PC-9 (cell line): ENCODE measurements around the gene OR6C68. TPM values are rescaled to one million over a fixed set of nuclear protein-coding genes. Genes with fewer than 3 reads are reported as not detected.
"Not testable (repeated sequence)": the region's sequence is repeated elsewhere in the genome, so short reads cannot be mapped to it uniquely, and the experiment has no call there.

Experiments used
- BruUV-seq: library from RNA; stranded (reverse); fragments of 400-500 nt; replicated peaks from 2 replicates; lab custom pipeline; 2021; lab: Mats Ljungman, UMichigan
- CTCF ChIA-PET: fragments of 300-600 bp; sonication (Branson Sonifier 250); formaldehyde crosslinking; loops from one replicate; lab custom pipeline; 2022; ENCODE audit warnings: antibody characterized with exemption; lab: Charles Lee
- POLR2A ChIA-PET: fragments of 300-600 bp; sonication (Branson Sonifier 250); formaldehyde crosslinking; loops from one replicate; lab custom pipeline; 2022; ENCODE audit warnings: antibody characterized with exemption; ENCODE audit not compliant: unreplicated experiment; lab: Charles Lee
- DNase-seq, 2 experiments: peaks; one replicate each; pipeline versions ENCODE4 v3.0.0 to v3.0.0-alpha.2; 2015 to 2022; ENCODE audit warnings: mixed read lengths in 1 of 2
- H2AFZ ChIP-seq: fragments of 200-600 bp; sonication (generic); 2 replicates; pipeline ENCODE4 v1.8.1; 2017; ENCODE audit warnings: antibody characterized with exemption
- H3F3A ChIP-seq: fragments of 200-600 bp; sonication (generic); 2 replicates; pipeline ENCODE4 v1.8.1; 2017; ENCODE audit warnings: antibody characterized with exemption, mild to moderate bottlenecking, low read depth; ENCODE audit not compliant: insufficient read depth
- H3K27ac ChIP-seq: fragments of 200-600 bp; sonication (generic); 2 replicates; pipeline ENCODE4 v1.6.1; 2016; ENCODE audit warnings: mixed run types
- H3K27me3 ChIP-seq: fragments of 200-600 bp; sonication (generic); 2 replicates; pipeline ENCODE4 v1.6.1; 2016; ENCODE audit warnings: low read depth, mixed run types; ENCODE audit not compliant: insufficient read depth
- H3K36me3 ChIP-seq: fragments of 200-600 bp; sonication (generic); 2 replicates; pipeline ENCODE4 v1.6.1; 2016; ENCODE audit warnings: low read depth, mixed run types
- H3K4me1 ChIP-seq: fragments of 200-600 bp; sonication (generic); replicated peaks from 2 replicates; pipeline ENCODE4 v1.6.1; 2016; ENCODE audit warnings: mixed run types; ENCODE audit not compliant: insufficient read depth
- H3K4me2 ChIP-seq: fragments of 200-600 bp; sonication (generic); 2 replicates; pipeline ENCODE4 v1.6.1; 2017; ENCODE audit warnings: mixed run types
- H3K4me3 ChIP-seq: fragments of 200-600 bp; sonication (generic); 2 replicates; pipeline ENCODE4 v1.6.1; 2016; ENCODE audit warnings: mixed run types
- H3K79me2 ChIP-seq: fragments of 200-600 bp; sonication (generic); 2 replicates; pipeline ENCODE4 v1.6.1; 2017; ENCODE audit warnings: low read depth, mixed run types
- H3K9me2 ChIP-seq: fragments of 200-600 bp; sonication (generic); 2 replicates; pipeline ENCODE4 v1.8.1; 2017; ENCODE audit warnings: mild to moderate bottlenecking; ENCODE audit not compliant: insufficient read depth
- H3K9me3 ChIP-seq: fragments of 200-600 bp; sonication (generic); 2 replicates; pipeline ENCODE4 v1.8.1; 2016; ENCODE audit warnings: low read depth; ENCODE audit not compliant: insufficient read depth
- H4K20me1 ChIP-seq: fragments of 200-600 bp; sonication (generic); 2 replicates; pipeline ENCODE4 v1.8.1; 2017; ENCODE audit not compliant: insufficient read depth
- EZH2 ChIP-seq: fragments of 200-600 bp; sonication (generic); IDR thresholded peaks from 2 replicates; pipeline ENCODE4 v1.8.0; 2017; ENCODE audit warnings: antibody characterized with exemption, low read depth
- intact Hi-C: fragments of 100-400 bp; cut with micrococcal nuclease; formaldehyde crosslinking; loops from one replicate; pipeline ENCODE4 v1.10.0; 2022; ENCODE audit not compliant: unreplicated experiment
- total RNA-seq: library from RNA; stranded (reverse); gene quantifications from 2 replicates; pipeline ENCODE4 v1.2.3, GENCODE V29; 2021
- TF ChIP-seq, protein P1 (sequence below): fragments of 200-600 bp; sonication (generic); conservative IDR thresholded peaks from 2 replicates; pipeline ENCODE4 v1.6.1; 2017; ENCODE audit warnings: mixed run types, antibody characterized with exemption, mild to moderate bottlenecking, moderate library complexity

OR6C68 gene
- total RNA-seq, 1 experiment from 2014 or later = not detected

DNA sequence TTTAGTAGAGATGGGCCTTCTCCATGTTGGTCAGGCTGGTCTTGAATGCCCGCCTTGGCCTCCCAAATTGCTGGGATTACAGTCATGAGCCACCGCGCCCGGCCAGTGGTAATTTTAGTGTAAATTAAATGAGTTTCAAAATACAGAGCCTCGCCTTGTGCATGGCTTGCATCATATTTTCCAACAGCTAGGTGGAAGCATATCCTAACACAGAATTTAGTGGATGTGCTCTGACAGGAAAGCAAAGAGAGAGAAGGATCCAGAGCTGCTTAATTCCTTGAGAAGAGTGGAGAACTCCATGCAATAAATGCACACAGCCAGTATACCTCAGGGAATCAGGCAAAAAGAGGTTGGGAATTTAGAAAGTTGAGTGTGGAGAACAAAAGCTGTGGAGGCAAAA is 45.9 kb upstream of the OR6C68 start:
- intact Hi-C loops = no loop called here
- no TSS peak for BruUV-seq

DNA sequence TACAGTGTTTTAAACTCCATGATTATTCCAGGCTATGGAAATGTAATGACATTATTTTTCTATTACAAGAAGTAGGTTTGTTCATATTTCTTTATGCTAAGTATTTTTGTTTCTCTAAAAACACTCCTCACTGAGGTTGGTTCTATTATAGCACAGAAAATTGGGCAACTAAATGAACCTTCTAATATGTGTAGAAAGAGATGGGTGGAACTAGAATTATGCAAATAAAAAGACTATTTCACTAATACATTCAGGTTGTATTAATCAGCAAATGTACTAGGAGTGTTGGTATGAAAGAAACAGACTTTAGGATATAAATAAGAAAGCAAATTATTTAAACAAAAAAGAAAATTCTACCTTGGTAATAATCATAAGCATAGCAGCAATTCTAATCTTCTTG is 43.4 kb upstream of the OR6C68 start:
- Histone ChIP-seq H3K9me2 (no peaks in the 10 kb centered on the region), H3K27me3 (no peaks in the 10 kb centered on the region), H3F3A (no peaks in the 10 kb centered on the region), H2AFZ (no peak overlapping the region), H3K9me3 (no peaks in the 10 kb centered on the region; the same call in 1 of the 2 replicates), H3K27ac (no peak overlapping the region), H3K4me1 (no peaks in the 10 kb centered on the region), H3K79me2 (no peaks in the 10 kb centered on the region), H3K4me2 (no peak overlapping the region), H3K4me3 (no peak overlapping the region), H4K20me1 (no peaks in the 10 kb centered on the region), H3K36me3 (no peaks in the 10 kb centered on the region)
- intact Hi-C loops = no loop called here
- no TSS peak for BruUV-seq
- no peak for TF ChIP-seq EZH2
- TF ChIP-seq, protein P1, sequence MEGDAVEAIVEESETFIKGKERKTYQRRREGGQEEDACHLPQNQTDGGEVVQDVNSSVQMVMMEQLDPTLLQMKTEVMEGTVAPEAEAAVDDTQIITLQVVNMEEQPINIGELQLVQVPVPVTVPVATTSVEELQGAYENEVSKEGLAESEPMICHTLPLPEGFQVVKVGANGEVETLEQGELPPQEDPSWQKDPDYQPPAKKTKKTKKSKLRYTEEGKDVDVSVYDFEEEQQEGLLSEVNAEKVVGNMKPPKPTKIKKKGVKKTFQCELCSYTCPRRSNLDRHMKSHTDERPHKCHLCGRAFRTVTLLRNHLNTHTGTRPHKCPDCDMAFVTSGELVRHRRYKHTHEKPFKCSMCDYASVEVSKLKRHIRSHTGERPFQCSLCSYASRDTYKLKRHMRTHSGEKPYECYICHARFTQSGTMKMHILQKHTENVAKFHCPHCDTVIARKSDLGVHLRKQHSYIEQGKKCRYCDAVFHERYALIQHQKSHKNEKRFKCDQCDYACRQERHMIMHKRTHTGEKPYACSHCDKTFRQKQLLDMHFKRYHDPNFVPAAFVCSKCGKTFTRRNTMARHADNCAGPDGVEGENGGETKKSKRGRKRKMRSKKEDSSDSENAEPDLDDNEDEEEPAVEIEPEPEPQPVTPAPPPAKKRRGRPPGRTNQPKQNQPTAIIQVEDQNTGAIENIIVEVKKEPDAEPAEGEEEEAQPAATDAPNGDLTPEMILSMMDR = no peak
- no peak for DNase-seq
- POLR2A ChIA-PET = no interaction called here
- CTCF ChIA-PET = no interaction called here

More for the DNA sequence above, 45.9 kb upstream of the OR6C68 start:
- ChIA-PET POLR2A (no interaction called here), CTCF (no interaction called here)
- H3K4me2 ChIP-seq = no peak overlapping the region
- H3K9me2 ChIP-seq = no peaks in the 10 kb centered on the region
- H3F3A ChIP-seq = no peaks in the 10 kb centered on the region
- no peak overlapping the region for H3K27ac ChIP-seq
- no peaks in the 10 kb centered on the region for H3K79me2 ChIP-seq
- H3K4me1 ChIP-seq = no peaks in the 10 kb centered on the region
- no peak overlapping the region for H2AFZ ChIP-seq
- no peak for DNase-seq
- TF ChIP-seq, protein P1 = no peak
- TF ChIP-seq EZH2 = no peak
- H4K20me1 ChIP-seq = no peaks in the 10 kb centered on the region
- no peak overlapping the region for H3K4me3 ChIP-seq
- no peaks in the 10 kb centered on the region for H3K27me3 ChIP-seq
- H3K9me3 ChIP-seq = no peaks in the 10 kb centered on the region; the same call in 1 of the 2 replicates
- no peaks in the 10 kb centered on the region for H3K36me3 ChIP-seq

- H3K4me3 ChIP-seq, H3K36me3 ChIP-seq, H3K79me2 ChIP-seq, POLR2A ChIA-PET, H3F3A ChIP-seq, H4K20me1 ChIP-seq, DNase-seq, H3K9me3 ChIP-seq, H3K27me3 ChIP-seq, CTCF ChIA-PET, H3K27ac ChIP-seq, H3K9me2 ChIP-seq, BruUV-seq, H3K4me1 ChIP-seq, H3K4me2 ChIP-seq, intact Hi-C loops, H2AFZ ChIP-seq: not testable (repeated sequence)
Observed at GRCh38 chr12:55464926-55465325, 27.3 kb upstream of the OR6C68 start.

DNA sequence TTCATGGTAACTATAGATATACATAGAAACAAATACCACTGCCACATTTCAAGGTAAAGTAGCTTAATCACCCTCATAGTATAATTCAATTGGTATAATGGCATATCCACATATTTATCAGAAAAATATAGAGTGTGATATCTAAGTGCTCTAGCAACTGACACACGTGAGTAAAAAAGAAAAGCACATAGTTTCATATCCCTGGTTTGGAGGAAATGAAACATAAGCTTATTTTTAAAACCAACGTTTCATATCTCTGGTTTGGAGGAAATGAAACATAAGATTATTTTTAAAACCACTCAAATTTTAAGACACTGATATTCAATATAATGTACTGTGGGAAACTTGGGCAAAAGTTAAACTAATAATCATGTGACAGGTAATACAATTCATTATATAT is 24.3 kb upstream of the OR6C68 start:
- TF ChIP-seq EZH2 = no peak
- TF ChIP-seq, protein P1 = no peak
- Histone ChIP-seq H3K27me3 (no peaks in the 10 kb centered on the region), H3K4me3 (no peak overlapping the region), H3K4me2 (no peak overlapping the region), H4K20me1 (no peaks in the 10 kb centered on the region), H3K27ac (no peak overlapping the region), H2AFZ (no peak overlapping the region), H3F3A (no peaks in the 10 kb centered on the region), H3K36me3 (no peaks in the 10 kb centered on the region), H3K9me3 (no peaks in the 10 kb centered on the region), H3K9me2 (no peaks in the 10 kb centered on the region), H3K4me1 (no peaks in the 10 kb centered on the region), H3K79me2 (no peaks in the 10 kb centered on the region)
- no peak for DNase-seq
- BruUV-seq = no TSS peak
- ChIA-PET POLR2A (interaction anchor here (0.6 kb wide), 1 partner anchor 154 kb away, joined by 5 read pairs; no protein-coding TSS in a partner anchor), CTCF (no interaction called here)
- intact Hi-C loops = no loop called here
